ENCODE data around the gene MXRA7.

MXRA7 gene

GRCh38 chr17:76683921-76684745, 26.6 kb downstream of the MXRA7 start:
- no peaks in the 10 kb centered on the region for H3K36me3 ChIP-seq (replicated peaks; ENCODE audit: low read depth, low read length)
- no peaks in the 10 kb centered on the region for H3K79me2 ChIP-seq (ENCODE audit: low read length)
- no peaks in the 10 kb centered on the region for H3K4me1 ChIP-seq (ENCODE audit: low read length)
- TF ChIP-seq EZH2phosphoT487 (IDR thresholded peaks at IDR 0.05; ENCODE audit: low read depth) (no peak), CTCF (IDR thresholded peaks at IDR 0.05; ENCODE audit: low read depth, low read length) (no peak)
- H3K4me2 ChIP-seq (ENCODE audit: low read length): no peak overlapping the region
- H3K27me3 ChIP-seq (ENCODE audit: low read depth, low read length): no peaks in the 10 kb centered on the region
- no peak overlapping the region for H3K4me3 ChIP-seq (ENCODE audit: low read length)
- H3K9ac ChIP-seq (ENCODE audit: low read length): no peak overlapping the region
- no peak overlapping the region for H3K27ac ChIP-seq (ENCODE audit: low read length)
- no peaks in the 10 kb centered on the region for H4K20me1 ChIP-seq (ENCODE audit: insufficient read depth, low read length)
- no peak overlapping the region for H2AFZ ChIP-seq (ENCODE audit: low read depth, low read length)
- no peaks in the 10 kb centered on the region for H3K9me3 ChIP-seq (ENCODE audit: insufficient read depth, low read length)

GRCh38 chr17:76683011-76683755, 27.6 kb downstream of the MXRA7 start:
- H3K27me3 ChIP-seq (ENCODE audit: low read depth, low read length): no peaks in the 10 kb centered on the region
- H2AFZ ChIP-seq (ENCODE audit: low read depth, low read length): no peak overlapping the region
- no peak overlapping the region for H3K4me2 ChIP-seq (ENCODE audit: low read length)
- H3K9ac ChIP-seq (ENCODE audit: low read length): no peak overlapping the region
- no peaks in the 10 kb centered on the region for H3K4me1 ChIP-seq (ENCODE audit: low read length)
- no peak overlapping the region for H3K27ac ChIP-seq (ENCODE audit: low read length)
- no peaks in the 10 kb centered on the region for H3K9me3 ChIP-seq (ENCODE audit: insufficient read depth, low read length)
- H3K79me2 ChIP-seq (ENCODE audit: low read length): no peaks in the 10 kb centered on the region
- no peaks in the 10 kb centered on the region for H4K20me1 ChIP-seq (ENCODE audit: insufficient read depth, low read length)
- no peak overlapping the region for H3K4me3 ChIP-seq (ENCODE audit: low read length)
- no peaks in the 10 kb centered on the region for H3K36me3 ChIP-seq (replicated peaks; ENCODE audit: low read depth, low read length)
- TF ChIP-seq CTCF (IDR thresholded peaks at IDR 0.05; ENCODE audit: low read depth, low read length) (peak; percentile 39), EZH2phosphoT487 (IDR thresholded peaks at IDR 0.05; ENCODE audit: low read depth) (no peak)

GRCh38 chr17:76682296-76682695, 28.5 kb downstream of the MXRA7 start:
- TF ChIP-seq CTCF (IDR thresholded peaks at IDR 0.05; ENCODE audit: low read depth, low read length) (no peak), EZH2phosphoT487 (IDR thresholded peaks at IDR 0.05; ENCODE audit: low read depth) (no peak)
- Histone ChIP-seq H3K36me3 (replicated peaks; ENCODE audit: low read depth, low read length) (no peaks in the 10 kb centered on the region), H3K27ac (ENCODE audit: low read length) (no peak overlapping the region), H3K4me3 (ENCODE audit: low read length) (no peak overlapping the region), H3K9me3 (ENCODE audit: insufficient read depth, low read length) (no peaks in the 10 kb centered on the region), H2AFZ (ENCODE audit: low read depth, low read length) (no peak overlapping the region), H3K9ac (ENCODE audit: low read length) (no peak overlapping the region), H3K4me1 (ENCODE audit: low read length) (no peaks in the 10 kb centered on the region), H3K79me2 (ENCODE audit: low read length) (no peaks in the 10 kb centered on the region), H3K4me2 (ENCODE audit: low read length) (no peak overlapping the region), H3K27me3 (ENCODE audit: low read depth, low read length) (no peaks in the 10 kb centered on the region), H4K20me1 (ENCODE audit: insufficient read depth, low read length) (no peaks in the 10 kb centered on the region)

Data from OCI-LY3 (cell line).